K562 (cell line): ENCODE measurements around the gene GPRC5B. TPM values are rescaled to one million over a fixed set of nuclear protein-coding genes. Genes with fewer than 3 reads are reported as not detected.

ENCODE experiments used
- ATAC-seq: fragments of 200-7000 bp; cut with Tn5 transposase; 3 replicates; pipeline ENCODE4 v1.9.1; 2020; ENCODE audit warnings: moderate library complexity
- BruUV-seq: library from RNA; stranded (reverse); fragments of 400-500 nt; replicated peaks from 2 replicates; lab custom pipeline; 2021; lab: Mats Ljungman, UMichigan
- CTCF ChIA-PET: fragments of 300-600 bp; formaldehyde crosslinking; extraction: SDS; loops from one replicate; lab custom pipeline; 2021; ENCODE audit warnings: low intra/inter-chr PET ratio; lab: Yijun Ruan, JAX
- POLR2A ChIA-PET: fragments of 300-600, 350-650 bp; sonication (Branson Sonifier 250); formaldehyde crosslinking; extraction: SDS; loops from one replicate; lab custom pipeline; 2021; ENCODE audit warnings: antibody characterized with exemption, inconsistent platforms; lab: Yijun Ruan, JAX
- DNase-seq, 4 experiments: peaks; one replicate each; pipeline versions ENCODE4 v3.0.0 to v3.0.0-alpha.2; 2011 to 2018; ENCODE audit warnings: low spot score in 3 of 4, mixed read lengths in 3 of 4; ENCODE audit errors: extremely low read depth in 1 of 4
- FAIRE-seq: peaks from 2 replicates; lab custom pipeline; 2011; peaks lifted over from hg19 to GRCh38; lab: Jason Lieb, UNC
- H2AFZ ChIP-seq: 2 replicates; pipeline ENCODE4 v1.6.0; 2011; ENCODE audit warnings: low read depth, low read length, control low read depth, inconsistent platforms
- H3K27ac ChIP-seq: fragments of 200-600 bp; 3 replicates; pipeline ENCODE4 v1.8.0; 2011; ENCODE audit warnings: low read depth, mild to moderate bottlenecking, control low read depth, inconsistent platforms, low read length, moderate library complexity, mixed read lengths; ENCODE audit errors: extremely low read depth
- H3K27me3 ChIP-seq, 2 experiments: fragments of 300-600 bp in 1 of 2; 2 replicates in 1 of 2; 3 replicates in 1 of 2; pipeline versions ENCODE4 v1.6.0 to v1.8.0; 2011; ENCODE audit warnings: inconsistent platforms in 2 of 2, low read length in 2 of 2, mild to moderate bottlenecking in 1 of 2, mixed read lengths in 1 of 2, moderate library complexity in 1 of 2; ENCODE audit not compliant: control insufficient read depth in 2 of 2, insufficient read depth in 2 of 2
- H3K36me3 ChIP-seq: fragments of 300-600 bp; 3 replicates; pipeline ENCODE4 v1.8.0; 2011; ENCODE audit warnings: mild to moderate bottlenecking, low read length, inconsistent platforms; ENCODE audit not compliant: control insufficient read depth, insufficient read depth
- H3K4me1 ChIP-seq, 2 experiments: fragments of 200-600 bp in 1 of 2; replicated peaks in 1 of 2; 2 replicates in 1 of 2; 3 replicates in 1 of 2; pipeline versions ENCODE4 v1.5.1 to v1.8.0; 2011; ENCODE audit warnings: inconsistent platforms in 2 of 2, low read length in 2 of 2, mild to moderate bottlenecking in 1 of 2, mixed read lengths in 1 of 2, moderate library complexity in 1 of 2; ENCODE audit not compliant: control insufficient read depth in 2 of 2, insufficient read depth in 2 of 2
- H3K4me2 ChIP-seq: 2 replicates; pipeline ENCODE4 v1.6.1; 2011; ENCODE audit warnings: low read length, control low read depth, inconsistent platforms, mixed read lengths; ENCODE audit not compliant: insufficient read depth
- H3K4me3 ChIP-seq: fragments of 200-600 bp; sonication (generic), shearing (Covaris generic); 2 replicates; pipeline ENCODE4 v1.5.1; 2016; ENCODE audit warnings: control low read depth, inconsistent platforms
- H3K79me2 ChIP-seq: fragments of 200-600 bp; 3 replicates; pipeline ENCODE4 v1.8.0; 2011; ENCODE audit warnings: low read length, inconsistent platforms; ENCODE audit not compliant: control insufficient read depth, insufficient read depth
- H3K9ac ChIP-seq, 2 experiments: 2 replicates each; pipeline versions ENCODE4 v1.6.0 to v1.6.1; 2011; ENCODE audit warnings: low read depth in 2 of 2, low read length in 2 of 2, control low read depth in 1 of 2, inconsistent platforms in 1 of 2, mild to moderate bottlenecking in 1 of 2, mixed read lengths in 1 of 2; ENCODE audit not compliant: insufficient read depth in 1 of 2
- H3K9me1 ChIP-seq: one replicate; pipeline ENCODE4 v1.6.0; 2011; ENCODE audit warnings: inconsistent platforms, mild to moderate bottlenecking, low read length, moderate library complexity; ENCODE audit not compliant: control insufficient read depth, insufficient read depth
- H3K9me3 ChIP-seq: replicated peaks from 2 replicates; pipeline ENCODE4 v1.5.1; 2011; ENCODE audit warnings: low read depth, low read length, inconsistent platforms; ENCODE audit not compliant: control insufficient read depth, insufficient read depth
- H4K20me1 ChIP-seq: replicated peaks from 2 replicates; pipeline ENCODE4 v1.6.1; 2011; ENCODE audit warnings: low read length, inconsistent platforms, mixed read lengths; ENCODE audit not compliant: control insufficient read depth, insufficient read depth
- CAMTA2 ChIP-seq: fragments of 250-450 bp; sonication (Bioruptor Pico); conservative IDR thresholded peaks from 2 replicates; pipeline ENCODE4 v1.5.1; 2022
- DNMT1 ChIP-seq: fragments of 450-650 bp; IDR thresholded peaks from 2 replicates; pipeline ENCODE4 v1.6.1; 2016; ENCODE audit warnings: antibody characterized with exemption, mild to moderate bottlenecking
- EP400 ChIP-seq: fragments of 450-650 bp; IDR thresholded peaks from 2 replicates; pipeline ENCODE4 v1.6.1; 2017; ENCODE audit warnings: antibody characterized with exemption, mild to moderate bottlenecking, moderate library complexity
- ERF ChIP-seq: fragments of 450-650 bp; formaldehyde crosslinking; IDR thresholded peaks from 2 replicates; pipeline ENCODE4 v1.4.0; 2020; ENCODE audit warnings: mild to moderate bottlenecking, mixed read lengths
- ETV5 ChIP-seq: sonication (generic); formaldehyde crosslinking; IDR thresholded peaks from 2 replicates; pipeline ENCODE4 v1.4.0; 2020; ENCODE audit warnings: low read depth, mild to moderate bottlenecking, missing genetic modification reagents
- FOXP1 ChIP-seq: sonication (generic); formaldehyde crosslinking; IDR thresholded peaks from 2 replicates; pipeline ENCODE4 v1.8.0; 2022; ENCODE audit warnings: mild to moderate bottlenecking, missing genetic modification reagents
- HMG20B ChIP-seq: fragments of 250-450 bp; sonication (Bioruptor Pico); IDR thresholded peaks from 2 replicates; pipeline ENCODE4 v1.5.0; 2021; ENCODE audit warnings: mild to moderate bottlenecking
- MECOM ChIP-seq: fragments of 250-450 bp; sonication (Bioruptor Pico); IDR thresholded peaks from 2 replicates; pipeline ENCODE4 v1.8.0; 2022; ENCODE audit warnings: inconsistent platforms
- NR1H2 ChIP-seq: sonication (generic); formaldehyde crosslinking; IDR thresholded peaks from 2 replicates; pipeline ENCODE4 v1.4.0; 2020; ENCODE audit warnings: mild to moderate bottlenecking, missing genetic modification reagents
- POLR2AphosphoS5 ChIP-seq: IDR thresholded peaks from 2 replicates; pipeline ENCODE4 v1.6.1; 2011; ENCODE audit warnings: mild to moderate bottlenecking, low read depth, low read length, moderate library complexity; ENCODE audit not compliant: control insufficient read depth, insufficient read depth
- PTTG1 ChIP-seq: fragments of 450-650 bp; IDR thresholded peaks from 2 replicates; pipeline ENCODE4 v1.6.1; 2016; ENCODE audit warnings: low read depth, mild to moderate bottlenecking, missing genetic modification characterization, missing compliant biosample characterization
- TAL1 ChIP-seq: fragments of 450-650 bp; IDR thresholded peaks from 2 replicates; pipeline ENCODE4 v1.6.1; 2016; ENCODE audit warnings: mild to moderate bottlenecking
- TBL1XR1 ChIP-seq, 2 experiments: IDR thresholded peaks; 2 replicates each; pipeline ENCODE4 v1.6.1; 2012; ENCODE audit warnings: improper control_type of control experiment in 2 of 2, low read length in 2 of 2, mild to moderate bottlenecking in 1 of 2
- VEZF1 ChIP-seq: fragments of 200-800 bp; sonication (Bioruptor generic); IDR thresholded peaks from 2 replicates; pipeline ENCODE4 v1.6.1; 2017; ENCODE audit warnings: missing genetic modification characterization, missing compliant biosample characterization
- XRCC3 ChIP-seq: fragments of 450-650 bp; IDR thresholded peaks from 2 replicates; pipeline ENCODE4 v1.6.1; 2017; ENCODE audit warnings: mild to moderate bottlenecking, moderate library complexity
- ZBTB1 ChIP-seq: sonication (generic); formaldehyde crosslinking; IDR thresholded peaks from 2 replicates; pipeline ENCODE4 v1.8.1; 2023; ENCODE audit warnings: missing genetic modification reagents, low read depth, mild to moderate bottlenecking, borderline replicate concordance
- ZNF217 ChIP-seq: sonication (generic); formaldehyde crosslinking; IDR thresholded peaks from 2 replicates; pipeline ENCODE4 v1.8.0; 2022; ENCODE audit warnings: mild to moderate bottlenecking, missing genetic modification reagents
- ZNF57 ChIP-seq: fragments of 450-650 bp; formaldehyde crosslinking; IDR thresholded peaks from 2 replicates; pipeline ENCODE4 v1.4.0; 2020; ENCODE audit warnings: mild to moderate bottlenecking, moderate library complexity
- WGBS: fragments of 100-300 bp; shearing (Covaris generic); methylation state at CpG from one replicate; pipeline ENCODE4 v1.1.6; 2016; ENCODE audit warnings: low coverage, mixed read lengths; ENCODE audit not compliant: insufficient coverage; ENCODE audit errors: missing lambda C conversion rate; 5-methylcytosine and 5-hydroxymethylcytosine counted together
- in situ Hi-C: fragments of 300-500 bp; cut with MboI; formaldehyde crosslinking; loops from 4 replicates; pipeline ENCODE4 v1.15.0; 2018; ENCODE audit warnings: inconsistent platforms, mixed read lengths
- intact Hi-C: fragments of 100-400 bp; cut with micrococcal nuclease; formaldehyde crosslinking; loops from 2 replicates; pipeline ENCODE4 v1.14.2; 2022
- polyA plus RNA-seq, 8 experiments: library from polyadenylated mRNA; depleted of rRNA in 4 of 8; stranded (reverse) in 5 of 8; unstranded in 3 of 8; fragments of >200 nt; fragmentation: Nextera tagmentation in 2 of 8; fragmentation: Illumina TruSeq in 1 of 8; extraction: Ambion mirVana in 2 of 8; extraction: Trizol in 1 of 8; gene quantifications; 2 replicates each; pipeline versions ENCODE4 v1.2.1 to v1.2.3, GENCODE V29; 2011 to 2014; ENCODE audit warnings: inconsistent platforms in 1 of 8, missing spikeins in 1 of 8
- total RNA-seq, 7 experiments: library from RNA; depleted of rRNA in 6 of 7; stranded (reverse); fragments of >200 nt in 6 of 7; fragmentation: Illumina TruSeq in 2 of 7; extraction: Trizol in 2 of 7; gene quantifications; 2 replicates each; pipeline versions ENCODE4 v1.2.1 to v1.2.3, GENCODE V29; 2011 to 2021; ENCODE audit warnings: low replicate concordance in 1 of 7
- TF ChIP-seq, protein P1 (sequence below): IDR thresholded peaks from 3 replicates; pipeline ENCODE4 v1.6.1; 2011; ENCODE audit warnings: borderline replicate concordance, mild to moderate bottlenecking, moderate library complexity; ENCODE audit not compliant: insufficient read length; ENCODE audit errors: extremely low read depth

GPRC5B gene
- total and polyA plus RNA-seq, 9 of the 15 experiments (the other 6 are each of a cell fraction or from before 2014, with no cell fraction given): 0.65 to 5.5 (median 1.3) TPM

- Histone ChIP-seq H3K4me3 (no peak overlapping the region), H3K36me3 (no peaks in the 10 kb centered on the region), H3K79me2 (no peaks in the 10 kb centered on the region), H3K9me3 (no peaks in the 10 kb centered on the region), H4K20me1 (no peaks in the 10 kb centered on the region), H3K9ac (no peak overlapping the region), H3K4me2 (no peak overlapping the region), H2AFZ (no peak overlapping the region), H3K27me3 (no peaks in the 10 kb centered on the region; a peak in 1 of 5 replicates), H3K9me1 (no peaks in the 10 kb centered on the region), H3K4me1 (peaks cover 0 to 22% of the 10 kb centered on the region in 2 experiments; a peak in 2 of 5 replicates), H3K27ac (no peak overlapping the region)
- BruUV-seq: no TSS peak
- FAIRE-seq (no peak), ATAC-seq (no peak), DNase-seq (no peak)
- in situ Hi-C loops: no loop called here
- TF ChIP-seq VEZF1 (CRISPR knock-in tag): no peak
- no peak for TF ChIP-seq MECOM (CRISPR knock-in tag)
- TF ChIP-seq TBL1XR1 (IDR thresholded peaks at IDR 0.05; ENCODE audit: low read length in 2 of 2): no peak
- no peak for TF ChIP-seq DNMT1
- TF ChIP-seq EP400: no peak
- no peak for TF ChIP-seq XRCC3
- no peak for TF ChIP-seq ETV5 (CRISPR knock-in tag)
- TF ChIP-seq ZNF57: no peak
- no peak for TF ChIP-seq POLR2AphosphoS5
- no peak for TF ChIP-seq TAL1
- no peak for TF ChIP-seq ZBTB1 (CRISPR knock-in tag)
- no peak for TF ChIP-seq CAMTA2
- TF ChIP-seq ZNF217 (CRISPR knock-in tag): no peak
- TF ChIP-seq, protein P1, sequence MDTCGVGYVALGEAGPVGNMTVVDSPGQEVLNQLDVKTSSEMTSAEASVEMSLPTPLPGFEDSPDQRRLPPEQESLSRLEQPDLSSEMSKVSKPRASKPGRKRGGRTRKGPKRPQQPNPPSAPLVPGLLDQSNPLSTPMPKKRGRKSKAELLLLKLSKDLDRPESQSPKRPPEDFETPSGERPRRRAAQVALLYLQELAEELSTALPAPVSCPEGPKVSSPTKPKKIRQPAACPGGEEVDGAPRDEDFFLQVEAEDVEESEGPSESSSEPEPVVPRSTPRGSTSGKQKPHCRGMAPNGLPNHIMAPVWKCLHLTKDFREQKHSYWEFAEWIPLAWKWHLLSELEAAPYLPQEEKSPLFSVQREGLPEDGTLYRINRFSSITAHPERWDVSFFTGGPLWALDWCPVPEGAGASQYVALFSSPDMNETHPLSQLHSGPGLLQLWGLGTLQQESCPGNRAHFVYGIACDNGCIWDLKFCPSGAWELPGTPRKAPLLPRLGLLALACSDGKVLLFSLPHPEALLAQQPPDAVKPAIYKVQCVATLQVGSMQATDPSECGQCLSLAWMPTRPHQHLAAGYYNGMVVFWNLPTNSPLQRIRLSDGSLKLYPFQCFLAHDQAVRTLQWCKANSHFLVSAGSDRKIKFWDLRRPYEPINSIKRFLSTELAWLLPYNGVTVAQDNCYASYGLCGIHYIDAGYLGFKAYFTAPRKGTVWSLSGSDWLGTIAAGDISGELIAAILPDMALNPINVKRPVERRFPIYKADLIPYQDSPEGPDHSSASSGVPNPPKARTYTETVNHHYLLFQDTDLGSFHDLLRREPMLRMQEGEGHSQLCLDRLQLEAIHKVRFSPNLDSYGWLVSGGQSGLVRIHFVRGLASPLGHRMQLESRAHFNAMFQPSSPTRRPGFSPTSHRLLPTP: no peak
- no peak for TF ChIP-seq HMG20B (CRISPR knock-in tag)
- TF ChIP-seq NR1H2 (CRISPR knock-in tag): no peak
- no peak for TF ChIP-seq PTTG1
- no peak for TF ChIP-seq ERF (CRISPR knock-in tag)
- TF ChIP-seq FOXP1 (CRISPR knock-in tag): no peak
- ChIA-PET POLR2A (no interaction called here), CTCF (no interaction called here)
- 36% methylated on average over 5 of the region's 5 CpGs for WGBS
- intact Hi-C loops: no loop called here
These were observed 38.2 kb downstream of the GPRC5B start for GRCh38 chr16:19846436-19846835.
